GM21360 (cell line): ENCODE data around the gene NDUFS5.
"Not testable (repeated sequence)": the region's sequence is repeated elsewhere in the genome, so short reads cannot be mapped to it uniquely, and the experiment has no call there.

ENCODE experiments used
- ATAC-seq: cut with Tn5 transposase; IDR thresholded peaks from one replicate; pipeline ENCODE4 v1.9.1; 2021; ENCODE audit warnings: mild to moderate bottlenecking, moderate library complexity; ENCODE audit not compliant: unreplicated experiment

Gene NDUFS5

GRCh38 chr1:39014956-39015355 lies 11.2 kb upstream of the NDUFS5 start:
- not testable (repeated sequence) for ATAC-seq

GRCh38 chr1:39016604-39017171 lies 9.5 kb upstream of the NDUFS5 start:
- no peak for ATAC-seq

GRCh38 chr1:39017266-39017665 lies 8.9 kb upstream of the NDUFS5 start:
- no peak for ATAC-seq

- not testable (repeated sequence) for ATAC-seq
Measured at GRCh38 chr1:39020494-39020893, 5.7 kb upstream of the NDUFS5 start.

- no peak for ATAC-seq
Measured at GRCh38 chr1:39021426-39021825, 4.7 kb upstream of the NDUFS5 start.

- no peak for ATAC-seq
Measured at GRCh38 chr1:39023140-39023539, 3.0 kb upstream of the NDUFS5 start.

GRCh38 chr1:39026866-39027507 lies 837 bp downstream of the NDUFS5 start:
- ATAC-seq: no peak

- no peak for ATAC-seq
Measured at GRCh38 chr1:39034114-39034654, 8.0 kb downstream of the NDUFS5 start.

- no peak for ATAC-seq
Measured at GRCh38 chr1:39036678-39037077, 10.5 kb downstream of the NDUFS5 start.

- ATAC-seq: no peak
Measured at GRCh38 chr1:39043513-39043912, 17.4 kb downstream of the NDUFS5 start.

- ATAC-seq: no peak
Measured at GRCh38 chr1:39044762-39045161, 18.6 kb downstream of the NDUFS5 start.

GRCh38 chr1:39045231-39045630 lies 19.1 kb downstream of the NDUFS5 start:
- no peak for ATAC-seq

GRCh38 chr1:39046613-39047210 lies 20.6 kb downstream of the NDUFS5 start:
- ATAC-seq: no peak

GRCh38 chr1:39047374-39048229 lies 21.5 kb downstream of the NDUFS5 start:
- ATAC-seq: no peak

- no peak for ATAC-seq
Measured at GRCh38 chr1:39048745-39049370, 22.7 kb downstream of the NDUFS5 start.

GRCh38 chr1:39050001-39050400 lies 23.9 kb downstream of the NDUFS5 start:
- ATAC-seq: no peak

- ATAC-seq: not testable (repeated sequence)
Measured at GRCh38 chr1:39051193-39051850, 25.2 kb downstream of the NDUFS5 start.

- ATAC-seq: no peak
Measured at GRCh38 chr1:39051956-39052355, 25.8 kb downstream of the NDUFS5 start.

- ATAC-seq: not testable (repeated sequence)
Measured at GRCh38 chr1:39055213-39055710, 29.1 kb downstream of the NDUFS5 start.

- not testable (repeated sequence) for ATAC-seq
Measured at GRCh38 chr1:39061516-39061915, 35.4 kb downstream of the NDUFS5 start.
